ENCODE data around the gene ACVR2A.

ACVR2A gene

GRCh38 chr2:147855316-147855715 is 10.5 kb downstream of the ACVR2A start:
- Histone ChIP-seq H3K4me1 (ENCODE audit: control extremely low read depth in 1 of 4, control insufficient read depth in 4 of 4, insufficient read depth in 4 of 4, low read length in 3 of 4) (no peaks in the 10 kb centered on the region), H3K4me3 (ENCODE audit: control insufficient read depth in 1 of 7, extremely low read depth in 1 of 7, insufficient read depth in 4 of 7, low read depth in 2 of 7, low read length in 6 of 7) (no peak overlapping the region), H3K36me3 (ENCODE audit: control insufficient read depth in 4 of 4, insufficient read depth in 4 of 4, low read length in 3 of 4) (no peaks in the 10 kb centered on the region), H3K27me3 (replicated peaks in 2 of 5; ENCODE audit: control insufficient read depth in 4 of 5, insufficient read depth in 5 of 5, low read length in 4 of 5) (no peaks in the 10 kb centered on the region), H3K27ac (ENCODE audit: insufficient read depth in 1 of 2, low read depth in 1 of 2, low read length in 2 of 2, poor library complexity in 1 of 2, severe bottlenecking in 2 of 2) (no peak overlapping the region), H3K9me3 (ENCODE audit: control extremely low read depth in 1 of 5, control insufficient read depth in 4 of 5, insufficient read depth in 2 of 5, low read depth in 1 of 5, low read length in 4 of 5) (no peaks in the 10 kb centered on the region)
- no peak for DNase-seq
- CTCF ChIA-PET = interaction anchor here (1.1 kb wide), 1 partner anchor 16 kb away, joined by 3 read pairs; no protein-coding TSS in a partner anchor
- POLR2A ChIA-PET = no interaction called here

- no peaks in the 10 kb centered on the region for H3K27me3 ChIP-seq (replicated peaks in 2 of 5; ENCODE audit: control insufficient read depth in 4 of 5, insufficient read depth in 5 of 5, low read length in 4 of 5)
- H3K4me1 ChIP-seq (ENCODE audit: control extremely low read depth in 1 of 4, control insufficient read depth in 4 of 4, insufficient read depth in 4 of 4, low read length in 3 of 4) = no peaks in the 10 kb centered on the region
- ChIA-PET POLR2A (no interaction called here), CTCF (interaction anchor here (1.1 kb wide), 1 partner anchor 15 kb away, joined by 3 read pairs; no protein-coding TSS in a partner anchor)
- DNase-seq = no peak
- H3K4me3 ChIP-seq (ENCODE audit: control insufficient read depth in 1 of 7, extremely low read depth in 1 of 7, insufficient read depth in 4 of 7, low read depth in 2 of 7, low read length in 6 of 7) = no peak overlapping the region
- no peaks in the 10 kb centered on the region for H3K9me3 ChIP-seq (ENCODE audit: control extremely low read depth in 1 of 5, control insufficient read depth in 4 of 5, insufficient read depth in 2 of 5, low read depth in 1 of 5, low read length in 4 of 5)
- H3K27ac ChIP-seq (ENCODE audit: insufficient read depth in 1 of 2, low read depth in 1 of 2, low read length in 2 of 2, poor library complexity in 1 of 2, severe bottlenecking in 2 of 2) = no peak overlapping the region
- no peaks in the 10 kb centered on the region for H3K36me3 ChIP-seq (ENCODE audit: control insufficient read depth in 4 of 4, insufficient read depth in 4 of 4, low read length in 3 of 4)
Observed at GRCh38 chr2:147855977-147856376, 11.1 kb downstream of the ACVR2A start.

- H3K27ac ChIP-seq (ENCODE audit: insufficient read depth in 1 of 2, low read depth in 1 of 2, low read length in 2 of 2, poor library complexity in 1 of 2, severe bottlenecking in 2 of 2) = no peak overlapping the region
- no peak for DNase-seq
- no peaks in the 10 kb centered on the region for H3K27me3 ChIP-seq (replicated peaks in 2 of 5; ENCODE audit: control insufficient read depth in 4 of 5, insufficient read depth in 5 of 5, low read length in 4 of 5)
- CTCF ChIA-PET = no interaction called here
- no peak overlapping the region for H3K4me3 ChIP-seq (ENCODE audit: control insufficient read depth in 1 of 7, extremely low read depth in 1 of 7, insufficient read depth in 4 of 7, low read depth in 2 of 7, low read length in 6 of 7)
- H3K36me3 ChIP-seq (ENCODE audit: control insufficient read depth in 4 of 4, insufficient read depth in 4 of 4, low read length in 3 of 4) = no peaks in the 10 kb centered on the region
- no peaks in the 10 kb centered on the region for H3K9me3 ChIP-seq (ENCODE audit: control extremely low read depth in 1 of 5, control insufficient read depth in 4 of 5, insufficient read depth in 2 of 5, low read depth in 1 of 5, low read length in 4 of 5)
- POLR2A ChIA-PET = no interaction called here
- no CpG with 5 or more reads among the region's 1 CpG for WGBS (ENCODE audit: insufficient coverage)
- peaks cover 0 to 3% (median 1%) of the 10 kb centered on the region in 4 experiments for H3K4me1 ChIP-seq (ENCODE audit: control extremely low read depth in 1 of 4, control insufficient read depth in 4 of 4, insufficient read depth in 4 of 4, low read length in 3 of 4)
Observed at GRCh38 chr2:147860009-147860408, 15.2 kb downstream of the ACVR2A start.

GRCh38 chr2:147862859-147863516 is 18.2 kb downstream of the ACVR2A start:
- DNase-seq = peak in 1 of 3 donors; percentile 23
- WGBS (ENCODE audit: insufficient coverage) = no CpG with 5 or more reads among the region's 2 CpGs
- peaks cover 2 to 14% (median 9%) of the 10 kb centered on the region in 4 experiments for H3K4me1 ChIP-seq (ENCODE audit: control extremely low read depth in 1 of 4, control insufficient read depth in 4 of 4, insufficient read depth in 4 of 4, low read length in 3 of 4)
- CTCF ChIA-PET = no interaction called here
- H3K27ac ChIP-seq (ENCODE audit: insufficient read depth in 1 of 2, low read depth in 1 of 2, low read length in 2 of 2, poor library complexity in 1 of 2, severe bottlenecking in 2 of 2) = no peak overlapping the region
- no peaks in the 10 kb centered on the region for H3K9me3 ChIP-seq (ENCODE audit: control extremely low read depth in 1 of 5, control insufficient read depth in 4 of 5, insufficient read depth in 2 of 5, low read depth in 1 of 5, low read length in 4 of 5)
- no peaks in the 10 kb centered on the region for H3K27me3 ChIP-seq (replicated peaks in 2 of 5; ENCODE audit: control insufficient read depth in 4 of 5, insufficient read depth in 5 of 5, low read length in 4 of 5)
- no peak overlapping the region for H3K4me3 ChIP-seq (ENCODE audit: control insufficient read depth in 1 of 7, extremely low read depth in 1 of 7, insufficient read depth in 4 of 7, low read depth in 2 of 7, low read length in 6 of 7)
- POLR2A ChIA-PET = no interaction called here
- H3K36me3 ChIP-seq (ENCODE audit: control insufficient read depth in 4 of 4, insufficient read depth in 4 of 4, low read length in 3 of 4) = no peaks in the 10 kb centered on the region

- CTCF ChIA-PET = no interaction called here
Observed at GRCh38 chr2:147863835-147864234, 19.0 kb downstream of the ACVR2A start.

GRCh38 chr2:147865560-147865959 is 20.7 kb downstream of the ACVR2A start:
- H3K36me3 ChIP-seq (ENCODE audit: control insufficient read depth in 4 of 4, insufficient read depth in 4 of 4, low read length in 3 of 4) = no peaks in the 10 kb centered on the region
- H3K27ac ChIP-seq (ENCODE audit: insufficient read depth in 1 of 2, low read depth in 1 of 2, low read length in 2 of 2, poor library complexity in 1 of 2, severe bottlenecking in 2 of 2) = no peak overlapping the region
- H3K27me3 ChIP-seq (replicated peaks in 2 of 5; ENCODE audit: control insufficient read depth in 4 of 5, insufficient read depth in 5 of 5, low read length in 4 of 5) = no peaks in the 10 kb centered on the region
- no peaks in the 10 kb centered on the region for H3K9me3 ChIP-seq (ENCODE audit: control extremely low read depth in 1 of 5, control insufficient read depth in 4 of 5, insufficient read depth in 2 of 5, low read depth in 1 of 5, low read length in 4 of 5)
- DNase-seq = no peak
- H3K4me3 ChIP-seq (ENCODE audit: control insufficient read depth in 1 of 7, extremely low read depth in 1 of 7, insufficient read depth in 4 of 7, low read depth in 2 of 7, low read length in 6 of 7) = no peak overlapping the region
- CTCF ChIA-PET = no interaction called here
- H3K4me1 ChIP-seq (ENCODE audit: control extremely low read depth in 1 of 4, control insufficient read depth in 4 of 4, insufficient read depth in 4 of 4, low read length in 3 of 4) = peaks cover 2 to 18% (median 11%) of the 10 kb centered on the region in 4 experiments
- POLR2A ChIA-PET = no interaction called here

More at GRCh38 chr2:147863835-147864234, 19.0 kb downstream of the ACVR2A start:
- Histone ChIP-seq H3K27ac (ENCODE audit: insufficient read depth in 1 of 2, low read depth in 1 of 2, low read length in 2 of 2, poor library complexity in 1 of 2, severe bottlenecking in 2 of 2) (no peak overlapping the region), H3K9me3 (ENCODE audit: control extremely low read depth in 1 of 5, control insufficient read depth in 4 of 5, insufficient read depth in 2 of 5, low read depth in 1 of 5, low read length in 4 of 5) (no peaks in the 10 kb centered on the region), H3K4me1 (ENCODE audit: control extremely low read depth in 1 of 4, control insufficient read depth in 4 of 4, insufficient read depth in 4 of 4, low read length in 3 of 4) (peaks cover 2 to 18% (median 11%) of the 10 kb centered on the region in 4 experiments), H3K4me3 (ENCODE audit: control insufficient read depth in 1 of 7, extremely low read depth in 1 of 7, insufficient read depth in 4 of 7, low read depth in 2 of 7, low read length in 6 of 7) (no peak overlapping the region), H3K36me3 (ENCODE audit: control insufficient read depth in 4 of 4, insufficient read depth in 4 of 4, low read length in 3 of 4) (no peaks in the 10 kb centered on the region), H3K27me3 (replicated peaks in 2 of 5; ENCODE audit: control insufficient read depth in 4 of 5, insufficient read depth in 5 of 5, low read length in 4 of 5) (no peaks in the 10 kb centered on the region)
- peak in 2 of 3 donors; percentile 28 to 37 for DNase-seq
- WGBS (ENCODE audit: insufficient coverage) = no CpG with 5 or more reads among the region's 1 CpG
- POLR2A ChIA-PET = no interaction called here

- H3K36me3 ChIP-seq (ENCODE audit: control insufficient read depth in 4 of 4, insufficient read depth in 4 of 4, low read length in 3 of 4) = no peaks in the 10 kb centered on the region
- H3K27me3 ChIP-seq (replicated peaks in 2 of 5; ENCODE audit: control insufficient read depth in 4 of 5, insufficient read depth in 5 of 5, low read length in 4 of 5) = no peaks in the 10 kb centered on the region
- H3K4me1 ChIP-seq (ENCODE audit: control extremely low read depth in 1 of 4, control insufficient read depth in 4 of 4, insufficient read depth in 4 of 4, low read length in 3 of 4) = peaks cover 2 to 18% (median 11%) of the 10 kb centered on the region in 4 experiments
- ChIA-PET POLR2A (no interaction called here), CTCF (no interaction called here)
- peak; percentile 18 to 73 (median 69) for DNase-seq
- H3K27ac ChIP-seq (ENCODE audit: insufficient read depth in 1 of 2, low read depth in 1 of 2, low read length in 2 of 2, poor library complexity in 1 of 2, severe bottlenecking in 2 of 2) = no peak overlapping the region
- H3K4me3 ChIP-seq (ENCODE audit: control insufficient read depth in 1 of 7, extremely low read depth in 1 of 7, insufficient read depth in 4 of 7, low read depth in 2 of 7, low read length in 6 of 7) = peak overlapping the region in 1 of 7 experiments; percentile 30
- 10% methylated on average over 2 of the region's 2 CpGs for WGBS (ENCODE audit: insufficient coverage)
- H3K9me3 ChIP-seq (ENCODE audit: control extremely low read depth in 1 of 5, control insufficient read depth in 4 of 5, insufficient read depth in 2 of 5, low read depth in 1 of 5, low read length in 4 of 5) = no peaks in the 10 kb centered on the region
Observed at GRCh38 chr2:147867050-147867449, 22.2 kb downstream of the ACVR2A start.
